ENCODE measurements around the gene PCDHGA1. TPM values are rescaled to one million over a fixed set of nuclear protein-coding genes. Genes with fewer than 3 reads are reported as not detected.

Gene PCDHGA1
- total and polyA plus RNA-seq, 2 of the 4 experiments (the other 2 are of a cell fraction): 0.90 to 0.92 TPM

DNA sequence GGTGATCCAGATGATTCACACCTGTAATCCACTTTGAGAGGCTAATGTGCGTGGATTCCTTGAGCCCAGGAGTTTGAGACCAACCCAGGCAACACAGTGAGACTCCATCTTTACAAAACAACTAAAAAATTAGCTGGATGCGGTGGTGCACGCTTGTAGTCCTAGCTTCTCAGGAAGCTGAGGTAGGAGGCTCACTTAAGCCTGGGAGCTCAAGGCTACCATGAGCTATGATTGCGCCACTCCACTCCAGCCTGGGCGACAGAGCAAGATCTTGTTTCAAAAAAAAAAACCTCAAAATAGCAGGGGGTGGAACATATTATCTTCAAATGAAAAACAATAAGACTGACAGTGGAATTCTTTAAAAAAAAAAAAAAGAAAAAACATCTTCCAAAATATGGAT is 217.6 kb downstream of the PCDHGA1 start:
- TF ChIP-seq, protein P1, sequence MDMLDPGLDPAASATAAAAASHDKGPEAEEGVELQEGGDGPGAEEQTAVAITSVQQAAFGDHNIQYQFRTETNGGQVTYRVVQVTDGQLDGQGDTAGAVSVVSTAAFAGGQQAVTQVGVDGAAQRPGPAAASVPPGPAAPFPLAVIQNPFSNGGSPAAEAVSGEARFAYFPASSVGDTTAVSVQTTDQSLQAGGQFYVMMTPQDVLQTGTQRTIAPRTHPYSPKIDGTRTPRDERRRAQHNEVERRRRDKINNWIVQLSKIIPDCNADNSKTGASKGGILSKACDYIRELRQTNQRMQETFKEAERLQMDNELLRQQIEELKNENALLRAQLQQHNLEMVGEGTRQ (IDR thresholded peaks at IDR 0.05; ENCODE audit: low read depth, low read length): no peak
- TF ChIP-seq CEBPB (IDR thresholded peaks at IDR 0.05; ENCODE audit: low read depth, low read length): 0 out of 2 replicates have a peak, but pooled peaks have one; percentile 6
- H3K9me3 ChIP-seq (ENCODE audit: control insufficient read depth, insufficient read depth, low read length): peaks cover 13% of the 10 kb centered on the region
- H3K9ac ChIP-seq (ENCODE audit: low read depth, low read length): no peak overlapping the region
- dilution Hi-C loops (cut with HindIII; ENCODE audit: low sequenced_read_pairs, unreplicated experiment): no loop called here
- no peak for ATAC-seq (ENCODE audit: low read depth)
- no peak overlapping the region for H3K14ac ChIP-seq (replicated peaks; ENCODE audit: low read depth, low read length)
- H3K9me1 ChIP-seq (ENCODE audit: insufficient read depth, low read length): no peaks in the 10 kb centered on the region
- in situ Hi-C loops (cut with MboI; ENCODE audit: low sequenced_read_pairs): no loop called here
- H4K91ac ChIP-seq (ENCODE audit: insufficient read depth, low read depth, low read length): no peak overlapping the region
- no peak overlapping the region for H3K23ac ChIP-seq (ENCODE audit: low read depth, low read length)
- no peak overlapping the region for H2AK9ac ChIP-seq (replicated peaks; ENCODE audit: low read depth, low read length, poor library complexity)
- H3K56ac ChIP-seq (ENCODE audit: extremely low read depth, insufficient read depth, low read length): no peak overlapping the region
- H4K5ac ChIP-seq (ENCODE audit: low read depth, low read length): no peak overlapping the region
- no peak overlapping the region for H2AFZ ChIP-seq (replicated peaks; ENCODE audit: low read length, poor library complexity)
- ChIA-PET POLR2A (ENCODE audit: unreplicated experiment) (no interaction called here), CTCF (interaction anchor here (0.7 to 0.9 kb wide), 2 partner anchors 10 to 222 kb away, joined by 3 read pairs; no protein-coding TSS in a partner anchor)
- no peak overlapping the region for H3K27ac ChIP-seq (ENCODE audit: insufficient read depth, low read length)
- H3K4ac ChIP-seq (ENCODE audit: low read depth, low read length): no peak overlapping the region
- no peak overlapping the region for H3K4me3 ChIP-seq (ENCODE audit: insufficient read depth, low read depth, low read length)
- H4K20me1 ChIP-seq (ENCODE audit: insufficient read depth, low read length): no peaks in the 10 kb centered on the region
- no peak overlapping the region for H2BK120ac ChIP-seq (ENCODE audit: low read depth, low read length)
- no peaks in the 10 kb centered on the region for H3K27me3 ChIP-seq (ENCODE audit: control insufficient read depth, insufficient read depth, low read length)
- no peak for DNase-seq
- peaks cover 4% of the 10 kb centered on the region; the same call in 1 of the 2 replicates for H3K36me3 ChIP-seq (ENCODE audit: control insufficient read depth, insufficient read depth, low read length)
- H4K8ac ChIP-seq (ENCODE audit: low read depth in 2 of 2, low read length in 2 of 2): no peak overlapping the region
- H2BK5ac ChIP-seq (ENCODE audit: low read depth, low read length, poor library complexity, severe bottlenecking): no peak overlapping the region
- H3K79me1 ChIP-seq (ENCODE audit: low read depth in 1 of 2, low read length in 2 of 2): peaks cover 0 to 22% of the 10 kb centered on the region in 2 experiments; a peak in 3 of 4 replicates
- H2AK5ac ChIP-seq (ENCODE audit: low read depth, low read length): no peak overlapping the region
- no peak overlapping the region for H3K18ac ChIP-seq (ENCODE audit: low read depth, low read length)
- no peak overlapping the region for H2BK15ac ChIP-seq (ENCODE audit: low read depth, low read length)
- H2BK20ac ChIP-seq (ENCODE audit: low read depth, low read length): no peak overlapping the region
- no TSS peak for BruUV-seq (replicated peaks)
- intact Hi-C loops (cut with micrococcal nuclease): no loop called here
- no peak overlapping the region for H3K4me2 ChIP-seq (ENCODE audit: low read depth, low read length)
- H3K4me1 ChIP-seq (ENCODE audit: control insufficient read depth, insufficient read depth, low read length): no peaks in the 10 kb centered on the region
- 86% methylated on average over 1 of the region's 5 CpGs; no CpG with 5 or more reads in 1 of the 2 experiments for WGBS, 2 experiments (ENCODE audit: extremely low coverage in 2 of 2, insufficient read length in 1 of 2)
